ENCODE measurements around the gene CFP. TPM values are rescaled to one million over a fixed set of nuclear protein-coding genes. Genes with fewer than 3 reads are reported as not detected.

Gene CFP
- total and polyA plus RNA-seq, 8 donors: 4.2 to 25.4 (median 6.3) TPM

DNA sequence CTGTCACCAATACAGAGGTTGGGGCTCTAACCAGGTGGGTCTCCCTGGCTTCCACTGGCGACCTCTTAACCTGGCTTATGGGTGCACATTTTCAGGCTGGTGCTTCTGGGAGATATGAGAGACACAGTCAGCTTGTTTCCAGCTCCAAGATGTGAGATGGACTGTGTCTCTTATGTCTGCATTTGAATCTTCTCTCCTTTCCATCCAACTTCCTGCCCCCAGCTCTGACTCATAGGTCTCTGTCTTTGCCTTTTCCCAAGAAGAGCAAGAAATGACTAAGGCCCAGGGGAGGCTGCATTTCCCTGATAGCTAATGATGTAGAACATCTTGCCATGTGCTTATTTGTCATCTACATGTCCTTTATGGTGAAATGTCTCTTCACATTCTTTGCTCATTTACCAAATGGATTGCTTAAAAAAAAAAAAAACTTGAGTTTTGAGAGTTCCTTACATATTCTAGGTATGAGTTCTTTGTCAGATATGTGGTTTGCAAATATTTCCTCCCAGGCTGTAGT lies 32.5 kb upstream of the CFP start:
- ATAC-seq: no peak
- TF ChIP-seq, protein P1, sequence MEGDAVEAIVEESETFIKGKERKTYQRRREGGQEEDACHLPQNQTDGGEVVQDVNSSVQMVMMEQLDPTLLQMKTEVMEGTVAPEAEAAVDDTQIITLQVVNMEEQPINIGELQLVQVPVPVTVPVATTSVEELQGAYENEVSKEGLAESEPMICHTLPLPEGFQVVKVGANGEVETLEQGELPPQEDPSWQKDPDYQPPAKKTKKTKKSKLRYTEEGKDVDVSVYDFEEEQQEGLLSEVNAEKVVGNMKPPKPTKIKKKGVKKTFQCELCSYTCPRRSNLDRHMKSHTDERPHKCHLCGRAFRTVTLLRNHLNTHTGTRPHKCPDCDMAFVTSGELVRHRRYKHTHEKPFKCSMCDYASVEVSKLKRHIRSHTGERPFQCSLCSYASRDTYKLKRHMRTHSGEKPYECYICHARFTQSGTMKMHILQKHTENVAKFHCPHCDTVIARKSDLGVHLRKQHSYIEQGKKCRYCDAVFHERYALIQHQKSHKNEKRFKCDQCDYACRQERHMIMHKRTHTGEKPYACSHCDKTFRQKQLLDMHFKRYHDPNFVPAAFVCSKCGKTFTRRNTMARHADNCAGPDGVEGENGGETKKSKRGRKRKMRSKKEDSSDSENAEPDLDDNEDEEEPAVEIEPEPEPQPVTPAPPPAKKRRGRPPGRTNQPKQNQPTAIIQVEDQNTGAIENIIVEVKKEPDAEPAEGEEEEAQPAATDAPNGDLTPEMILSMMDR (IDR thresholded peaks at IDR 0.05): no peak
- peak overlapping the region in 1 of 2 donors; percentile 23 for H3K27ac ChIP-seq
- intact Hi-C loops (cut with DNase I): no loop called here
- H3K4me3 ChIP-seq: no peak overlapping the region
- H3K9me3 ChIP-seq: no peaks in the 10 kb centered on the region
- peaks cover 0 to 5% of the 10 kb centered on the region in 2 donors for H3K4me1 ChIP-seq
- no peak for DNase-seq
- no peaks in the 10 kb centered on the region for H3K27me3 ChIP-seq
- peaks cover 0 to 5% of the 10 kb centered on the region in 2 donors for H3K36me3 ChIP-seq

DNA sequence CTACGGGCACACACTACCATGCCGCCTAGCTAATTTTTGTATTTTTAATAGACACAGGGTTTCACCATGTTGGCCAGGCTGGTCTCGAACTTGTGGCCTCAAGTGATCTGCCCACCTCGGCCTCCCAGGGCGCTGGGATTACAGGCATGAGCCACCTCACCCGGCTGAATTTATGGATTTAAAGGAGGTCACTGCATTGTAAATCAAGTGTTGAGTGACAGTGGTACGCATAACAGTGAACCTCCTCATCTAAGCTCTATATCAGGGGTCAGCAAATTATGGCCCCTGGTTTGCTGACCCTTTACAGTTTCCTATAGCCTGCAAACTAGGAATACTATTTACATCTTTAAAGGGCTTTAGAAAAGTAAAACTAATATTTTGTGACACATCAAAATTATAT lies 31.8 kb upstream of the CFP start:
- TF ChIP-seq, protein P1 (IDR thresholded peaks at IDR 0.05): no peak
- H3K36me3 ChIP-seq: peaks cover 0 to 11% of the 10 kb centered on the region in 2 donors
- H3K9me3 ChIP-seq: no peaks in the 10 kb centered on the region
- peak overlapping the region in 1 of 2 donors; percentile 23 for H3K27ac ChIP-seq
- H3K4me1 ChIP-seq: peaks cover 0 to 5% of the 10 kb centered on the region in 2 donors
- no peak for ATAC-seq
- DNase-seq: no peak
- H3K4me3 ChIP-seq: no peak overlapping the region
- intact Hi-C loops (cut with DNase I): no loop called here
- no peaks in the 10 kb centered on the region for H3K27me3 ChIP-seq

DNA sequence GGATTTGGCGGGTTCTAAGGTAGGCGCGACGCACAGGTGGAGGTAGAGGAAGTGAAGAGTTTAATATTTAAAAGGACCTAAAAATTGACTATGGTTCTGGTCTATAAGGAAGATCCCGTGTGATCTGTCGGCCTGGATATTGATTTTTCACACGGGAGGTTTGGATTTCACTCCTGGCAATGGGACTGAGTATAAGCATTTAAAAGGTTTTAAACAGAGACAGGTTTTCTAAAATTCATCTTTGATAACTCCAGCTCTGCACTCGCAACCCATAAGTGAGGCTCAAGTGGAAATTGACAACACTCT lies 29.6 kb upstream of the CFP start:
- Histone ChIP-seq H3K4me1 (peaks cover 0 to 5% of the 10 kb centered on the region in 2 donors), H3K36me3 (peaks cover 0 to 28% of the 10 kb centered on the region in 2 donors), H3K9me3 (no peaks in the 10 kb centered on the region), H3K27me3 (no peaks in the 10 kb centered on the region), H3K4me3 (peak overlapping the region; percentile 31 to 51), H3K27ac (peak overlapping the region; percentile 95 to 97)
- TF ChIP-seq, protein P1 (IDR thresholded peaks at IDR 0.05): no peak
- ATAC-seq (no peak), DNase-seq (no peak)
- intact Hi-C loops (cut with DNase I): no loop called here

DNA sequence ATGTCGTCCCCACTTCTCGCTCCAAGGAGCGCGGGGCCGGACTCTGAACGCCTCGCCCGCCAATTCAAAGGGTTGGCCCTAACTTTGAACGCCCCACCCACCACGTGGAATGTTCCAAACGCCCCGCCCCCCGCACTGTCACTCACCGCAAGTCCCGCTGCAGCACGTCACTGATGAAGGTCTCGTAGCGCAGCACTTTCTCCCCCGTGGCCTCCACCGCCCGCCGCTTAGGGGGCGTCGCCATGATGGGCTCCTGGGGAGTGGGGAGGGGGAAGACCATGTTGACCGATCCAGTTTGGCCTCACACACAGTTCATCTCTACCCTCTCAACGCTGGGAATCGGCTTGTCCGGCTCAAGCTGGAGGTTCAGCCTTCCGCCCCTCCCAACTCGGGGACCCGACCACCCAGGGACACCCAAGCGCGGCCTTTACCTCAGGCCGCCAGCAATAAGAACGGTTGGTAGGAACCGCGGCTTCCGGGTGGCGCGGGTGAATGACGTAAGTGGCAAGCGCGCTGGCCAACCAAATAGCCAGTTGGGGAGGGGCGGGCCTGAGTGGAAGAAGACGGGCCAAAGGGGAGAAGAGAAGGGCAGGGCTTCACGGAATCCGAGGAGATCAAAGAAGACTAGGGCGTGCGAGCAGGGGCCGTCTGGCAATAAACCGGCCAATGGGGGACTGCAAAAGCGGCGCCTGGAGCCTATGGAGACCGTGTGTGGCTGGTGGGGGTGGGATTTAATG lies 29.1 kb upstream of the CFP start, which contains the start of gene UXT:
TSS of gene UXT (minus strand) at position 497 of the 737 bp plus-strand sequence. CDS start at position 244, 253 bp downstream.
- ATAC-seq (peak; percentile 94), DNase-seq (peak; percentile 88 to 95 (median 94))
- Histone ChIP-seq H3K27ac (peak within 1 kb of the TSS; percentile 95 to 97), H3K9me3 (no peaks in the 10 kb centered on the region), H3K4me3 (peak within 1 kb of the TSS; percentile 31 to 51), H3K4me1 (peaks cover 0 to 5% of the 10 kb centered on the region in 2 donors), H3K27me3 (no peaks in the 10 kb centered on the region), H3K36me3 (peaks cover 0 to 28% of the 10 kb centered on the region in 2 donors)
- intact Hi-C loops (cut with DNase I): no loop called here
- TF ChIP-seq, protein P1 (IDR thresholded peaks at IDR 0.05): no peak

DNA sequence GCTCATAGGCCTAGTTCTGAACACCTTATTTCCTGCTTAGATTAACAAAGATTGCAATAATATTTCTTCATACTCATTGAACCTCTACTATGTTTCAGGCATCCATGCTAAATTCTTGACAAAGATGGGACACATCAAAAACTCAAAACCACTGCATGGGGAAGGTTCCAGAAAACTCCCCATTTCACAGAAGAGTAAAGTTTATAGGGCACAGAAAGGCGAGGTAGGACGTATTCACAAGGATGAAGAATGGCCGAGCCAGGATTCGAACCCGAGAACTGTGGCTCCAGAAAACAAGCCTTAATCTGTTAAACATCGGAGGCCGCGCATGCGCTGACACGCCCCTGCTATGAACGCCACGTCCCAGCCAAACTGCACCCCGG lies 28.6 kb upstream of the CFP start:
- ATAC-seq (no peak), DNase-seq (no peak)
- Histone ChIP-seq H3K36me3 (peaks cover 0 to 28% of the 10 kb centered on the region in 2 donors), H3K4me3 (peak overlapping the region; percentile 31 to 51), H3K27me3 (no peaks in the 10 kb centered on the region), H3K9me3 (no peaks in the 10 kb centered on the region), H3K4me1 (peaks cover 0 to 5% of the 10 kb centered on the region in 2 donors), H3K27ac (peak overlapping the region; percentile 95 to 97)
- TF ChIP-seq, protein P1 (IDR thresholded peaks at IDR 0.05): no peak
- intact Hi-C loops (cut with DNase I): no loop called here
